Measurements from ENCODE around the gene TAF11L11.
"Not testable (repeated sequence)": the region's sequence is repeated elsewhere in the genome, so short reads cannot be mapped to it uniquely, and the experiment has no call there.

The TAF11L11 gene

DNA sequence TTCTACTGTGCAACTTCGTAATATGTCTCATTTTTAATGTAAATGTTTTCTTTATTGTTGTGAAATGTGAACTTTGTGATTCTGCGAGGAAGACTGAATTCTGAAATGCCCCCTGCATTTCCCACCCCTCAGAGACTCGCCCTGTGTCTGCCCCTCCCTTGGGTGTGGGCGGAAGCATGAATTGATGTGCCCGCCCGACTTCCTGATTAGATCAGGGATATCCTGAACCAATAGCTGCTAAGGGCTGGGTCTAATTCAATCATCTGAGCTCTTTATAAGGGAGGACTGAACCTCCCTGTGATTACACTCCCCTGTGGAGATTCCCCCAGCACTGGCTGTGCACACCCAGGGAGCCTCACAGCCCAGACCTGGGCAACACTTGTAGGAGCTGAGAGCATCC, at the start of gene TAF11L11:
Gene TAF11L11 (plus strand): TSS at position 304 of the 400 bp plus-strand sequence.
- DNase-seq (ENCODE audit: low read depth in 1 of 2, low spot score in 1 of 2); in situ Hi-C loops (cut with HindIII; ENCODE audit: low pct_unique_long_range_greater_than_20kb, low sequenced_read_pairs): not testable (repeated sequence)

DNA sequence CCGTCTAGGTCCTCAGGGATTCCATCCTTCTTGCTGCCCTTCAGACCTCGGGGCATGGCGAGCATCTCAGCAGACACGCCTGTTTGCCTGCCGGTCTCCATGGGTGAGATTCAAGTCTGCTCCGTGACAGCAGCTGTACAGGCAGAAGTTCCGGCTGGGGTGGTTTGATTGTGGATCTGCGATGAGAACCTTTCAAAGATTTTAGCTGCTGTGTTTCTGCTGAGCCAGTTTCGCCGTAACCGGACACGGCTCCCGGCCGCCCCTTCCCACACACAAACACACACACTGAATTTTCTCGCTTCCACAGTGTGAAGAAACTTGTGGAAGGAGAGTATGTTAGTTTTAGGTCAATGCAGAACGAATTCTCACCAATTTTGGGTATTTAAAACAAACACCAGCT, 18.3 kb upstream of the TAF11L11 start, which contains the start of gene TAF11L7:
Gene TAF11L7 (minus strand): TSS at position 101 of the 400 bp plus-strand sequence.
- DNase-seq (ENCODE audit: low read depth in 1 of 2, low spot score in 1 of 2); in situ Hi-C loops (cut with HindIII; ENCODE audit: low pct_unique_long_range_greater_than_20kb, low sequenced_read_pairs): not testable (repeated sequence)

DNA sequence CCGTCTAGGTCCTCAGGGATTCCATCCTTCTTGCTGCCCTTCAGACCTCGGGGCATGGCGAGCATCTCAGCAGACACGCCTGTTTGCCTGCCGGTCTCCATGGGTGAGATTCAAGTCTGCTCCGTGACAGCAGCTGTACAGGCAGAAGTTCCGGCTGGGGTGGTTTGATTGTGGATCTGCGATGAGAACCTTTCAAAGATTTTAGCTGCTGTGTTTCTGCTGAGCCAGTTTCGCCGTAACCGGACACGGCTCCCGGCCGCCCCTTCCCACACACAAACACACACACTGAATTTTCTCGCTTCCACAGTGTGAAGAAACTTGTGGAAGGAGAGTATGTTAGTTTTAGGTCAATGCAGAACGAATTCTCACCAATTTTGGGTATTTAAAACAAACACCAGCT, 13.1 kb upstream of the TAF11L11 start, which contains the start of gene TAF11L8:
Gene TAF11L8 (minus strand): TSS at position 101 of the 400 bp plus-strand sequence.
- DNase-seq (ENCODE audit: low read depth in 1 of 2, low spot score in 1 of 2); in situ Hi-C loops (cut with HindIII; ENCODE audit: low pct_unique_long_range_greater_than_20kb, low sequenced_read_pairs): not testable (repeated sequence)

DNA sequence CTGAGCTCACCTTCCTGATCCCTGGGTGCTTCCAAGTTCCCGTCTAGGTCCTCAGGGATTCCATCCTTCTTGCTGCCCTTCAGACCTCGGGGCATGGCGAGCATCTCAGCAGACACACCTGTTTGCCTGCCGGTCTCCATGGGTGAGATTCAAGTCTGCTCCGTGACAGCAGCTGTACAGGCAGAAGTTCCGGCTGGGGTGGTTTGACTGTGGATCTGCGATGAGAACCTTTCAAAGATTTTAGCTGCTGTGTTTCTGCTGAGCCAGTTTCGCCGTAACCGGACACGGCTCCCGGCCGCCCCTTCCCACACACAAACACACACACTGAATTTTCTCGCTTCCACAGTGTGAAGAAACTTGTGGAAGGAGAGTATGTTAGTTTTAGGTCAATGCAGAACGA, 9.7 kb upstream of the TAF11L11 start, which contains the start of gene TAF11L9:
Gene TAF11L9 (minus strand): TSS at position 140 of the 400 bp plus-strand sequence.
- DNase-seq (ENCODE audit: low read depth in 1 of 2, low spot score in 1 of 2); in situ Hi-C loops (cut with HindIII; ENCODE audit: low pct_unique_long_range_greater_than_20kb, low sequenced_read_pairs): not testable (repeated sequence)

DNA sequence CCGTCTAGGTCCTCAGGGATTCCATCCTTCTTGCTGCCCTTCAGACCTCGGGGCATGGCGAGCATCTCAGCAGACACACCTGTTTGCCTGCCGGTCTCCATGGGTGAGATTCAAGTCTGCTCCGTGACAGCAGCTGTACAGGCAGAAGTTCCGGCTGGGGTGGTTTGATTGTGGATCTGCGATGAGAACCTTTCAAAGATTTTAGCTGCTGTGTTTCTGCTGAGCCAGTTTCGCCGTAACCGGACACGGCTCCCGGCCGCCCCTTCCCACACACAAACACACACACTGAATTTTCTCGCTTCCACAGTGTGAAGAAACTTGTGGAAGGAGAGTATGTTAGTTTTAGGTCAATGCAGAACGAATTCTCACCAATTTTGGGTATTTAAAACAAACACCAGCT, 6.3 kb upstream of the TAF11L11 start, which contains the start of gene TAF11L10:
Gene TAF11L10 (minus strand): TSS at position 101 of the 400 bp plus-strand sequence.
- DNase-seq (ENCODE audit: low read depth in 1 of 2, low spot score in 1 of 2); in situ Hi-C loops (cut with HindIII; ENCODE audit: low pct_unique_long_range_greater_than_20kb, low sequenced_read_pairs): not testable (repeated sequence)

DNA sequence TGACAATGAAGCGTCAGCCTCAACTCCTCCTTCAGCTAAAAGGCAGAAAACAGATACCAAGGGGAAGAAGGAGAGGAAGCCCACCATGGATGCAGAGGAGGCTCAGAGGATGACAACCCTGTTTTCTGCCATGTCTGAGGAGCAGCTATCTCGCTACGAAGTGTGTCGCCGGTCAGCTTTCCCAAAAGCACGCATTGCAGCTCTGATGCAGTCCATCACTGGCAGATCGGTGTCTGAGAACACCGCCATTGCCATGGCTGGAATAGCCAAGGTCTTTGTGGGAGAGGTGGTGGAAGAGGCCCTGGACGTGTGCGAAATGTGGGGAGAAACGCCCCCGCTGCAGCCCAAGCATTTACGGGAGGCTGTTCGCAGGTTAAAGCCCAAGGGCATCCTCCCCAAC, 968 bp downstream of the TAF11L11 start:
- TF ChIP-seq JUND (IDR thresholded peaks at IDR 0.05; ENCODE audit: low read depth): no peak
- in situ Hi-C loops (cut with HindIII; ENCODE audit: low pct_unique_long_range_greater_than_20kb, low sequenced_read_pairs): no loop called here

DNA sequence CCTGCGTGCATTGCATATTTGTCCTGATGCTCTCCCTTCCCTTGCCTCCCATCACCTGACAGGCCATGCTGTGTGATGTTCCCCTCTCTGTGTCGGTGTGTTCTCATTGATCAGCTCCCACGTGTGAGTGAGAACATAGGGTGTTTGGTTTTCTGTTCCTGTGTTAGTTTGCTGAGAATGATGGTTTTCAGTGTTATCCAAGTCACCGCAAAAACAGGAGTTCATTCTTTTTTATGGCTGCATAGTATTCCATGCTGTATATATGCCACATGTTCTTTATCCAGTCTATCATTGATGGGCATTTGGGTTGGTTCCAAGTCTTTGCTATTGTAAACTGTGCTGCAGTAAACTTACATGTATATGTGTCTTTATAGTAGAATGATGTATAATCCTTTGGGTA, 3.5 kb downstream of the TAF11L11 start:
- in situ Hi-C loops (cut with HindIII; ENCODE audit: low pct_unique_long_range_greater_than_20kb, low sequenced_read_pairs); DNase-seq (ENCODE audit: low read depth in 1 of 2, low spot score in 1 of 2): not testable (repeated sequence)

More for the DNA sequence above, 968 bp downstream of the TAF11L11 start:
- no peak for DNase-seq (ENCODE audit: low read depth in 1 of 2, low spot score in 1 of 2)

DNA sequence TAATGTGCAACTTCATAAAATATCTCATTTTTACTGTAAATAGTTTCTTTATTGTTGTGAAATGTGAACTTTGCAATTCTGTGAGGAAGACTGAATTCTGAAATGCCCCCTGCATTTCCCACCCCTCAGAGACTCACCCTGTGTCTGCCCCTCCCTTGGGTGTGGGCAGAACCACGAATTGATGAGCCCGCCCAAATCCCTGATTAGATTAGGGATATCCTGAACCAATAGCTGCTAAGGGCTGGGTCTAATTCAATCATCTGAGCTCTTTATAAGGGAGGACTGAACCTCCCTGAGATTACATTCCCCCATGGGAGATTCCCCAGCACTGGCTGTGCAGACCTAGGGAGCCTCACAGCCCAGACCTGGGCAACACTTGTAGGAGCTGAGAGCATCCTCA, 6.1 kb downstream of the TAF11L11 start, which contains the start of gene TAF11L12:
Gene TAF11L12 (plus strand): TSS at position 301 of the 400 bp plus-strand sequence.
- in situ Hi-C loops (cut with HindIII; ENCODE audit: low pct_unique_long_range_greater_than_20kb, low sequenced_read_pairs); DNase-seq (ENCODE audit: low read depth in 1 of 2, low spot score in 1 of 2): not testable (repeated sequence)

DNA sequence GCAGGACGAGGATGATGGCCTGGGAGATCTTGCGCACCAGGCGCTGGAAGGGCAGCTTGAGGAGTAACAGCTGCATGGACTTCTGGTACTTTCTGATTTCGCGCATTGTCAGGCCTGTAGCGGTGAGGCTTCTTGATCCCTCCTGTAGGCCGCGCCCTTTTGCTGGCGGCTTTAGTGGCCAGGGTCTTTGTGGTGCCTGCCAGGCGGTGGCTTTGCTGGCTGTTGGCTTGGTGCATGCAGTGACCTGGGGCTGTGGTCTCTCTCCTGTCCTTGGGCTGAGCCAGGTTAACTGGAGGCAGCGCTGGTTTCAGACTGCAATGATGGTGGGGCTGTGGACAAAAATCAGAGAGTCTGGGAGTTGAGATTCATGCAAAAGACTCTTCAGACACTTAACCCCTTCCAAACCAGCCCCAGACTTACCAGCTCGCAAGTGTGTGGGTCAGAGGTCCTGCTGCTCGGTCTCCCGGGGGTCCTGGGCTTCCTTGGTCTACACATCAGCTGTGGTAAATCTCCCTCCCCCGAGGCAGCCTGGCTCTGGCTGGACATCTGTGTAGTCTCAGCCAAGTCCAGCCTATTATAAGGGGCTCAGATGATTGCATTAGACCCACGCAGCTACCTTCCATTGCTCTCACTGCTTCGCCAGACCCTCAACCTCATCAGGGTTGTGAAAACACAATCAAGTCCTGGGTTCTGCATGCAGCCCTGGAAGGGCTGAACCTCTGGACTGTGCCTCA, 11.1 kb downstream of the TAF11L11 start:
- in situ Hi-C loops (cut with HindIII; ENCODE audit: low pct_unique_long_range_greater_than_20kb, low sequenced_read_pairs): no loop called here
- TF ChIP-seq JUND (IDR thresholded peaks at IDR 0.05; ENCODE audit: low read depth): no peak
- no peak for DNase-seq (ENCODE audit: low read depth in 1 of 2, low spot score in 1 of 2)

DNA sequence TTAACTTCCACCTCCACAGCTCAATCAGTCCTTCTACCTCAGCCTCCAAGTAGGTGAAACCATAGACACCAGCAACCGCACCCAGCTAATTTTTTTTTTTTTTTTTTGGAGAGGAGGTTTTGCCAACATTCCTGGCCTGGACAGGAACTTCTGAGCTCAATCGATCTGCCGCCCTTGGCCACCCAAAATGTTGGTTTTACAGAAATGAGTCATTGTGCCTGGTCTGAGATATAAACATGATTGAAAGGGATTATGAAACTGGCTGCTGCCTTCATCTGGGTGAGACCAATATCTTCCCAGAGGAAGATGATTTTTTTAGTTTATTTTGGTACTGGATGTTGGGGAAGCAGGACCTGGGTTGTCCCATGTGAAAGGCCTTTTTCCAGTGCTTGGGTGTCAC, 15.4 kb downstream of the TAF11L11 start:
- no peak for DNase-seq (ENCODE audit: low read depth in 1 of 2, low spot score in 1 of 2)
- in situ Hi-C loops (cut with HindIII; ENCODE audit: low pct_unique_long_range_greater_than_20kb, low sequenced_read_pairs): no loop called here
- no peak for TF ChIP-seq JUND (IDR thresholded peaks at IDR 0.05; ENCODE audit: low read depth)

DNA sequence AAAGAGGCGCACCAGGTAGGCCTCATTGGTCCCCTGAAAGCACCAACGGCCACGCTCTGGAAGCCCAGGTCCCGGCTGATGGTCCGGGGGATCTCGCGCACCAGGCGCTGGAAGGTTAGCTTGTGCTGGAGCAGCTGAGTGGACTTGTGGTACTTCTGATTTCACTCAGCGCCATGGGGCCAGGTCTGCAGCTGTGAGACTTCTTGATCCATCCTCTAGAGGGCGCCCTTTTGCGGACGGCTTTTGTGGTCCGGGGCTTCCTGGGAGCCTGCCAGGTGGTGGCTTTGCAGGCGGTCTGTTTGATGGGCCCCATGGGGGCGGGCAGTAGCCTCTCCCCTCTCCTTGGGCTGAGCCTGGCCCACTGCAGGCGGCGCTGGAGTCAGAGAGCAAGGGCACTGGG, 16.6 kb downstream of the TAF11L11 start:
- DNase-seq (ENCODE audit: low read depth in 1 of 2, low spot score in 1 of 2): no peak
- no peak for TF ChIP-seq JUND (IDR thresholded peaks at IDR 0.05; ENCODE audit: low read depth)
- in situ Hi-C loops (cut with HindIII; ENCODE audit: low pct_unique_long_range_greater_than_20kb, low sequenced_read_pairs): no loop called here

DNA sequence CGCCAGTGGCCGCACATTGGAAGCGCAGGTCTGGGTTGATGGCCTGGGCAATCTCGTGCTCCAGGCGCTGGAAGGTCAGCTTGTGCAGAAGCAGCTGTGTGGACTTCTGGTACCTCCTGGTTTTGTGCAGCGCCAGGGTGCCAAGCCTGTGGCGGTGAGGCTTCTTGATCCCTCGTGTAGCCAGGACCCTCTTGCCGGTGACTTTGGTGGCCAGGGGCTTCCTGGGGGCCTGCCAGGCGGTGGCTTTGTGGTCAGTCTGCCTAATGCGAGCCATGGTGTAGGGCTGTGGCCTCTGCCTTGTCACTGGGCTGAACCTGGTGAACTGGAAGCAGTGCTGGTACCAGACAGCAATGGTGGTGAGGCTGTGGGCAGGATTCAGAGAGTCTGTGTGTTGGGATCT, 21.7 kb downstream of the TAF11L11 start:
- no peak for DNase-seq (ENCODE audit: low read depth in 1 of 2, low spot score in 1 of 2)
- TF ChIP-seq JUND (IDR thresholded peaks at IDR 0.05; ENCODE audit: low read depth): no peak
- in situ Hi-C loops (cut with HindIII; ENCODE audit: low pct_unique_long_range_greater_than_20kb, low sequenced_read_pairs): no loop called here

DNA sequence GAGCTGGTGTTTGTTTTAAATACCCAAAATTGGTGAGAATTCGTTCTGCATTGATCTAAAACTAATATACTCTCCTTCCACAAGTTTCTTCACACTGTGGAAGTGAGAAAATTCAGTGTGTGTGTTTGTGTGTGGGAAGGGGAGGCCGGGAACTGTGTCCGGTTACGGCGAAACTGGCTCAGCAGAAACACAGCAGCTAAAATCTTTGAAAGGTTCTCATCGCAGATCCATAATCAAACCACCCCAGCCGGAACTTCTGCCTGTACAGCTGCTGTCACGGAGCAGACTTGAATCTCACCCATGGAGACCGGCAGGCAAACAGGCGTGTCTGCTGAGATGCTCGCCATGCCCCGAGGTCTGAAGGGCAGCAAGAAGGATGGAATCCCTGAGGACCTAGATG, 27.8 kb downstream of the TAF11L11 start, which contains the start of gene TAF11L13:
Gene TAF11L13 (plus strand): TSS at position 301 of the 400 bp plus-strand sequence.
- DNase-seq (ENCODE audit: low read depth in 1 of 2, low spot score in 1 of 2); in situ Hi-C loops (cut with HindIII; ENCODE audit: low pct_unique_long_range_greater_than_20kb, low sequenced_read_pairs): not testable (repeated sequence)

DNA sequence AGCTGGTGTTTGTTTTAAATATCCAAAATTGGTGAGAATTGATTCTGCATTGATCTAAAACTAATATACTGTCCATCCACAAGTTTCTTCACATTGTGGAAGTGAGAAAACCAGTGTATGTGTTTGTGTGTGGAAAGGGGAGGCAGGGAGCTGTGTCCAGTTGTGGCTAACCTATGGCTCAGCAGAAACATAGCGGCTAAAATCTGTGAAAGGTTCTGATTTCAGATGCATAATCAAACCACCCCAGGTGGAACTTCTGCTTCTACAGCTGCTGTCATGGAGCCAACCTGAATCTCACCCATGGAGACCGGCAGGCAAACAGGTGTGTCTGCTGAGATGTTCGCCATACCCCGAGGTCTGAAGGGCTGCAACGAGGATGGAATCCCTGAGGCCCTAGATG, 30.2 kb downstream of the TAF11L11 start, which contains the start of gene TAF11L14:
Gene TAF11L14 (plus strand): TSS at position 301 of the 400 bp plus-strand sequence.
- DNase-seq (ENCODE audit: low read depth in 1 of 2, low spot score in 1 of 2): no peak
- in situ Hi-C loops (cut with HindIII; ENCODE audit: low pct_unique_long_range_greater_than_20kb, low sequenced_read_pairs): no loop called here
- no peak for TF ChIP-seq JUND (IDR thresholded peaks at IDR 0.05; ENCODE audit: low read depth)

DNA sequence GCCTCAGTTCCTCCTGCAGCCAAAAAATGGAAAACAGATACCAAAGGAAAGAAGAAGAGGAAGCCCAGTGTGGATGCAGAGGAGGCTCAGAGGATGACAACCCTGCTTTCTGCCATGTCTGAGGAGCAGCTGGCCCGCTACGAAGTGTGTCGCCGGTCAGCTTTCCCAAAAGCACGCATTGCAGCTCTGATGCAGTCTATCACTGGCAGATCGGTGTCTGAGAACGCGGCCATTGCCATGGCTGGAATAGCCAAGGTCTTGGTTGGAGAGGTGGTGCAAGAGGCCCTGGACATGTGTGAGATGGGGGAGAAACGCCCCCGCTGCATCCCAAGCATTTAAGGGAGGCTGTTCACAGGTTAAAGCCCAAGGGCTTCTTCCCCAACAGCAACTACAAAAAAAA, 45.2 kb downstream of the TAF11L11 start:
- DNase-seq (ENCODE audit: low read depth in 1 of 2, low spot score in 1 of 2); in situ Hi-C loops (cut with HindIII; ENCODE audit: low pct_unique_long_range_greater_than_20kb, low sequenced_read_pairs): not testable (repeated sequence)

DNA sequence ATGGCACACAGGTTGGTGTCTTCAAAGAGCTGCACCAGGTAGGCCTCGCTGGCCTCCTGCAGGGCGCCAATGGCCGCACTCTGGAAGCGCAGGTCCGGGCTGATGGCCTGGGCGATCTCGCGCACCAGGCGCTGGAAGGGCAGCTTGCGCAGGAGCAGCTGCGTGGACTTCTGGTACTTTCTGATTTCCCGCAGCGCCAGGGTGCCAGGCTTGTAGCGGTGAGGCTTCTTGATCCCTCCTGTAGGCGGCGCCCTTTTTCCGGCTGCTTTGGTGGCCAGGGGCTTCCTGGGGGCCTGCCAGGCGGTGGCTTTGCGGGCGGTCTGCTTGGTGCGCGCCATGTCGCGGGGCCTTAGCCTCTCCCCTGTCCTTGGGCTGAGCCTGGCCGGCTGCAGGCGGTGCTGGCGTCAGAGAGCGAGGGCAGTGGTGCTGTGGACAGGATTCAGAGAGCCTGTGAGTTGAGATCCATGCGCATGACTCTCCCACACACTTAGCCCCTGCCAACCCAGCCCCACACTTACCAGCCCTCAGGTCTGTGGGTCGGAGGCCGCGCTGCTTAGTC, 51.3 kb downstream of the TAF11L11 start:
- DNase-seq (ENCODE audit: low read depth in 1 of 2, low spot score in 1 of 2); in situ Hi-C loops (cut with HindIII; ENCODE audit: low pct_unique_long_range_greater_than_20kb, low sequenced_read_pairs): not testable (repeated sequence)
